IMR-90 (cell line): ENCODE data around the gene NAV2. TPM values are rescaled to one million over a fixed set of nuclear protein-coding genes. Genes with fewer than 3 reads are reported as not detected.
A peak's percentile ranks its signal among the peaks of the same experiment; 100 is the strongest.

Experiments
- ATAC-seq: fragments of 200-7000 bp; cut with Tn5 transposase; 2 replicates; pipeline ENCODE4 v1.9.1; 2020; ENCODE audit warnings: low read depth, mild to moderate bottlenecking, moderate library complexity
- BruUV-seq: library from RNA; stranded (reverse); fragments of 400-500 nt; replicated peaks from 2 replicates; lab custom pipeline; 2021; lab: Mats Ljungman, UMichigan
- CTCF ChIA-PET: fragments of 300-600 bp; formaldehyde crosslinking; extraction: SDS; loops from one replicate; lab custom pipeline; 2021; ENCODE audit warnings: antibody characterized with exemption; lab: Yijun Ruan, JAX
- POLR2A ChIA-PET: fragments of 300-600 bp; sonication (Branson Sonifier 250); formaldehyde crosslinking; loops from one replicate; lab custom pipeline; 2022; ENCODE audit warnings: antibody characterized with exemption; ENCODE audit not compliant: unreplicated experiment; lab: Charles Lee
- DNase-seq: peaks from one replicate; pipeline ENCODE4 v3.0.0; 2013
- H2AFZ ChIP-seq: replicated peaks from 2 replicates; pipeline ENCODE3; 2013; ENCODE audit warnings: low read length, mild to moderate bottlenecking; ENCODE audit not compliant: poor library complexity
- H2AK5ac ChIP-seq: 2 replicates; pipeline ENCODE4 v1.6.1; 2013; ENCODE audit warnings: low read depth, low read length, inconsistent platforms
- H2AK9ac ChIP-seq: replicated peaks from 2 replicates; pipeline ENCODE3; 2013; ENCODE audit warnings: mild to moderate bottlenecking, low read depth, low read length, moderate library complexity; ENCODE audit not compliant: poor library complexity
- H2BK120ac ChIP-seq: 2 replicates; pipeline ENCODE4 v1.6.1; 2013; ENCODE audit warnings: low read depth, low read length, inconsistent platforms
- H2BK15ac ChIP-seq: 3 replicates; pipeline ENCODE4 v1.6.1; 2013; ENCODE audit warnings: low read depth, low read length, inconsistent platforms
- H2BK20ac ChIP-seq: 2 replicates; pipeline ENCODE4 v1.6.1; 2013; ENCODE audit warnings: low read depth, mild to moderate bottlenecking, inconsistent platforms, low read length, moderate library complexity
- H2BK5ac ChIP-seq: 2 replicates; pipeline ENCODE4 v1.6.1; 2013; ENCODE audit warnings: mild to moderate bottlenecking, low read depth, low read length, inconsistent platforms; ENCODE audit not compliant: poor library complexity, severe bottlenecking
- H3K14ac ChIP-seq: replicated peaks from 2 replicates; pipeline ENCODE4 v1.6.1; 2013; ENCODE audit warnings: low read depth, low read length, inconsistent platforms
- H3K18ac ChIP-seq: 2 replicates; pipeline ENCODE4 v1.6.1; 2013; ENCODE audit warnings: low read depth, low read length, control low read depth
- H3K23ac ChIP-seq: 2 replicates; pipeline ENCODE4 v1.6.1; 2013; ENCODE audit warnings: low read depth, low read length, inconsistent platforms
- H3K27ac ChIP-seq: 2 replicates; pipeline ENCODE4 v1.5.1; 2013; ENCODE audit warnings: mild to moderate bottlenecking, control low read depth, low read length; ENCODE audit not compliant: insufficient read depth
- H3K27me3 ChIP-seq: 2 replicates; pipeline ENCODE4 v1.6.1; 2013; ENCODE audit warnings: low read length; ENCODE audit not compliant: control insufficient read depth, insufficient read depth
- H3K36me3 ChIP-seq: 2 replicates; pipeline ENCODE4 v1.6.1; 2013; ENCODE audit warnings: low read length, mixed read lengths; ENCODE audit not compliant: control insufficient read depth, insufficient read depth
- H3K4ac ChIP-seq: 2 replicates; pipeline ENCODE4 v1.6.1; 2013; ENCODE audit warnings: low read depth, low read length, inconsistent platforms
- H3K4me1 ChIP-seq: 2 replicates; pipeline ENCODE4 v1.6.1; 2013; ENCODE audit warnings: low read length, mixed read lengths; ENCODE audit not compliant: control insufficient read depth, insufficient read depth
- H3K4me2 ChIP-seq: 2 replicates; pipeline ENCODE4 v1.6.1; 2013; ENCODE audit warnings: low read depth, mild to moderate bottlenecking, control low read depth, low read length, moderate library complexity
- H3K4me3 ChIP-seq: 2 replicates; pipeline ENCODE4 v1.5.1; 2013; ENCODE audit warnings: low read depth, mild to moderate bottlenecking, control low read depth, low read length, moderate library complexity; ENCODE audit not compliant: insufficient read depth
- H3K56ac ChIP-seq: 2 replicates; pipeline ENCODE4 v1.6.1; 2013; ENCODE audit warnings: low read length, inconsistent platforms; ENCODE audit not compliant: insufficient read depth; ENCODE audit errors: extremely low read depth
- H3K79me1 ChIP-seq, 2 experiments: 2 replicates each; pipeline ENCODE4 v1.6.1; 2013; ENCODE audit warnings: low read length in 2 of 2, inconsistent platforms in 1 of 2, low read depth in 1 of 2
- H3K9ac ChIP-seq: 2 replicates; pipeline ENCODE4 v1.6.1; 2013; ENCODE audit warnings: low read depth, low read length, control low read depth
- H3K9me1 ChIP-seq: 2 replicates; pipeline ENCODE4 v1.6.1; 2013; ENCODE audit warnings: low read length, inconsistent platforms; ENCODE audit not compliant: insufficient read depth
- H3K9me3 ChIP-seq: 2 replicates; pipeline ENCODE4 v1.6.1; 2013; ENCODE audit warnings: low read length; ENCODE audit not compliant: control insufficient read depth, insufficient read depth
- H4K20me1 ChIP-seq: 2 replicates; pipeline ENCODE4 v1.6.1; 2013; ENCODE audit warnings: low read length, inconsistent platforms; ENCODE audit not compliant: insufficient read depth
- H4K5ac ChIP-seq: 2 replicates; pipeline ENCODE4 v1.6.1; 2013; ENCODE audit warnings: mild to moderate bottlenecking, low read depth, low read length, control low read depth
- H4K8ac ChIP-seq, 2 experiments: 2 replicates each; pipeline ENCODE4 v1.6.1; 2013; ENCODE audit warnings: low read depth in 2 of 2, low read length in 2 of 2, control low read depth in 1 of 2, inconsistent platforms in 1 of 2
- H4K91ac ChIP-seq: 2 replicates; pipeline ENCODE4 v1.6.1; 2013; ENCODE audit warnings: low read depth, low read length, inconsistent platforms; ENCODE audit not compliant: insufficient read depth
- BHLHE40 ChIP-seq: fragments of 150-350 bp; IDR thresholded peaks from 2 replicates; pipeline ENCODE4 v1.6.1; 2016; ENCODE audit warnings: mild to moderate bottlenecking, low read depth, low read length
- RFX5 ChIP-seq: IDR thresholded peaks from 2 replicates; pipeline ENCODE4 v1.8.0; 2012; ENCODE audit warnings: low read depth, mild to moderate bottlenecking, low read length, moderate library complexity
- WGBS, 2 experiments: methylation state at CpG; one replicate each; pipeline versions ENCODE4 v1.1.5 to v1.1.7; 2013; ENCODE audit warnings: missing lambda C conversion rate in 2 of 2; ENCODE audit not compliant: insufficient read length in 1 of 2; ENCODE audit errors: extremely low coverage in 2 of 2; 5-methylcytosine and 5-hydroxymethylcytosine counted together
- dilution Hi-C: fragments of 300-500 bp; cut with HindIII; formaldehyde crosslinking; loops from one replicate; pipeline ENCODE4 v1.14.3; 2018; ENCODE audit warnings: low sequenced_read_pairs; ENCODE audit not compliant: unreplicated experiment
- in situ Hi-C: fragments of 300-500 bp; cut with MboI; formaldehyde crosslinking; loops from 3 replicates; pipeline ENCODE4 v1.14.3; 2019; ENCODE audit warnings: low sequenced_read_pairs, inconsistent platforms, mixed read lengths
- intact Hi-C: fragments of 100-400 bp; cut with micrococcal nuclease; formaldehyde crosslinking; loops from 2 replicates; pipeline ENCODE4 v1.10.0; 2022
- polyA plus RNA-seq, 3 experiments: library from polyadenylated mRNA; depleted of rRNA; stranded (reverse); fragments of >200 nt; gene quantifications; 2 replicates each; pipeline ENCODE4 v1.2.3, GENCODE V29; 2012; ENCODE audit warnings: low replicate concordance in 1 of 3
- total RNA-seq: library from RNA; depleted of rRNA; stranded (reverse); fragments of >200 nt; gene quantifications from 2 replicates; pipeline ENCODE4 v1.2.3, GENCODE V29; 2012

The NAV2 gene
- total and polyA plus RNA-seq, 2 of the 4 experiments (the other 2 are of a cell fraction): 4.5 to 12.6 TPM

- H3K9me3 ChIP-seq: no peaks in the 10 kb centered on the region
- H3K27ac ChIP-seq: no peak overlapping the region
- no peak overlapping the region for H2AK5ac ChIP-seq
- no TSS peak for BruUV-seq
- H2AFZ ChIP-seq: no peak overlapping the region
- no peak overlapping the region for H4K91ac ChIP-seq
- no peak overlapping the region for H2AK9ac ChIP-seq
- no peak overlapping the region for H2BK20ac ChIP-seq
- H2BK5ac ChIP-seq: no peak overlapping the region
- TF ChIP-seq RFX5: no peak
- peak; percentile 43; the same call in 1 of the 2 replicates for TF ChIP-seq BHLHE40
- H3K9ac ChIP-seq: no peak overlapping the region
- no peak overlapping the region for H3K4me3 ChIP-seq
- no peak overlapping the region for H4K5ac ChIP-seq
- no peak overlapping the region for H3K56ac ChIP-seq
- H3K23ac ChIP-seq: no peak overlapping the region
- WGBS, 2 experiments: no CpG with 5 or more reads among the region's 3 CpGs
- no peaks in the 10 kb centered on the region for H4K20me1 ChIP-seq
- H3K4me1 ChIP-seq: peaks cover 2% of the 10 kb centered on the region; the same call in 1 of the 2 replicates
- no peak overlapping the region for H4K8ac ChIP-seq
- no peak overlapping the region for H2BK15ac ChIP-seq
- CTCF ChIA-PET: no interaction called here
- H3K4ac ChIP-seq: no peak overlapping the region
- in situ Hi-C loops: no loop called here
- peak; percentile 86 for ATAC-seq
- H3K9me1 ChIP-seq: 0 out of 2 replicates have a peak, but pooled peaks cover 1% of the 10 kb centered on the region
- no peaks in the 10 kb centered on the region; a peak in 1 of 4 replicates for H3K79me1 ChIP-seq
- H2BK120ac ChIP-seq: no peak overlapping the region
- H3K4me2 ChIP-seq: no peak overlapping the region
- H3K14ac ChIP-seq: no peak overlapping the region
- no peak overlapping the region for H3K18ac ChIP-seq
- no peaks in the 10 kb centered on the region for H3K27me3 ChIP-seq
- POLR2A ChIA-PET: no interaction called here
- peaks cover 4% of the 10 kb centered on the region for H3K36me3 ChIP-seq
- dilution Hi-C loops: no loop called here
- intact Hi-C loops: no loop called here
- peak; percentile 74 for DNase-seq
These were observed 357.8 kb downstream of the NAV2 start for GRCh38 chr11:20070459-20070858.
